Stimulated activated CD8-positive, alpha-beta memory T cell treated with anti-CD3 and anti-CD28 coated beads, Interleukin-15, amount 100 ng/mL, for 1 hour (primary cell): Measurements from ENCODE around the gene USP8.

ENCODE experiments used
- DNase-seq: peaks from one replicate; pipeline ENCODE4 v3.0.0-alpha.2; 2020; ENCODE audit warnings: low read depth

The USP8 gene

DNA sequence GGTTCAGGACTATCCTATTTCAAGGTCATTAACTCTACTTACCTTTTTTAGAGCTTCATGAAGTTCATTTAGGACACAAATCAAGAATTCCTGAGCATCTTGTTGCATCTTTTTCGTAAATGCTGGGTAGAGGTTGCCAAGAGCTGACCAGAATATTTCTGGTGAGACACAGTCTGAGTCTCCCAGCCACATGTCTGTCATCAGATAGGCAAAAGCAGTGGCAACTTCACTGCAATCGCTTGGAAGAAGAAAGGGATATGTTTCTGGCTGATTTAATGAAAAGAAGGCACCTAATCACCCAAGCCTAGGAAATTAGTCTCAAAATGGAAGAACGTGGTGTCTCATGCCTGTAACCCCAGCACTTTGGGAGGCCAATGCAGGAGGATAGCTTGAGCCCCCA is 119.4 kb downstream of the USP8 start:
- no peak for DNase-seq

DNA sequence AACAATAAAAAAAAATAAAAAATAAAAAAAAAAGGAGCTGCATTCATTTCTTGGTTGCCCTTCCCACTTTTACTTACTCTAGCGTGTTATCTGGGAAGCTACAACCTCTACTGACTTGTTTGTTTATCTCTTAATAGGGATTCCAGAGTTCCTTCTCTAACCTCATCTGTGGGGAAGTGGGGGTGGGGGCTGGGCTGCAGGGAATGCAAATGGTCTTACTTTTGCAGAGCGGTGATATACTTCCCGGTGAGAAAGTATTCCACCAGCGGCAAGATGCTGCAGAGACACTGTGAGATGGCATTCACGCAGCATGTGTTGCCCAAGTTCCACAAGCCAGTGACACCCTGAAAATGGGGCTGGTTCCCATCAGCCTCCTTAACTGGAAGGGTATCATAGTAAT is 120.2 kb downstream of the USP8 start:
- DNase-seq, result no peak

DNA sequence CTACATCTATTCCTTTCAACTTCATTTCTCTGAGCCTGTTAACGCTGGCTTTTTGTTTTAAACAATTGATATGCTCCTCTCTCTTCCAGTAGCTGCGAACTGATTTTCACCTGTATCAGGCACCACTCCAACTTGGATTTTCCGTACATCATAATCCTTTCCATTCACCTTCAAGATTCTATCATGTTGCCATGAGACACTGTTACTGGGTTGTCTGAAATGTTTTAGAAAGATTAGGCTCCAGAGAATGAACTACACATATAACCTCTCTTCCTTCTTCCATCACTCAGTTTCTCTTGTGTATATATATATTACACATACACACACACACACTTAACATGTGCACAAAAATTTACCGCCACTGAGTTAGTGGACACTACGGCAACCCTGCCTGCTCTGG is 122.4 kb downstream of the USP8 start, which contains the start of gene USP50:
USP50 (minus strand) TSS at position 101 of the 400 bp plus-strand sequence. CDS start 141 bp downstream, outside the sequence.
- DNase-seq, result no peak

DNA sequence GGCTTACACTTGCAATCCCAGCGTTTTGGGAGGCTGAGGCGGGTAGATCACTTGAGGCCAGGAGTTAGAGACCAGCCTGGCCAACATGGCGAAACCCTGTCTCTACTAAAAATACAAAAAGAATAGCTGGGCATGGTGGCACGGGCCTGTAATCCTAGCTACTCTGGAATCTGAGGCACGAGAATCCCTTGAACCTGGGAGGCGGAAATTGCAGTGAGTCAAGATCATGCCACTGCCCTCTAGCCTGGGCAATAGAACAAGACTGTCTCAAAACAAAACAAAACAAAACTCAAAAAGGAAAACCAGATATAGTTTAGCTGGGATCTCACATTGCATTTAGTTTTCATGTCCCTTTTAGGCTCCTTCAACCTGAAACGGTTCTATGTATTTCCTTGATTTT is 125.1 kb downstream of the USP8 start:
- DNase-seq, result no peak

DNA sequence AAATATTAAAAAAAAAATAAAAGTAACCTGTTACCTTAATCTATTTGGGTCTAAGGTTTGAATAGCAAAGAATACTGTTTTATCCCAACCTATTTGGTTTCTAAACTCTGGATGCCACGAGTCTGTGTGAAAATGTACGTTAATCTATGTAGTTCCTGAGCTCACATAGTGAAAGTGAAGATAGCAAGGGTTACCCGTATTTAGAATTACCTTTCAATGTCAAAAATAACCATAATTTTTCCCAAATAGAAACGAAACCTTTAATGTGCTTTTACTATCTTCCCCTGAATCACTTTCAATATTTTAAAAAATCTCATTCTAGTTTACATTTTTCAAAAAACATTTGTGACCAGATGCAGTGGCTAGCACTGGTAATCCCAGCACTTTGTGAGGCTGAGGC is 128.0 kb downstream of the USP8 start:
- DNase-seq, result no peak

DNA sequence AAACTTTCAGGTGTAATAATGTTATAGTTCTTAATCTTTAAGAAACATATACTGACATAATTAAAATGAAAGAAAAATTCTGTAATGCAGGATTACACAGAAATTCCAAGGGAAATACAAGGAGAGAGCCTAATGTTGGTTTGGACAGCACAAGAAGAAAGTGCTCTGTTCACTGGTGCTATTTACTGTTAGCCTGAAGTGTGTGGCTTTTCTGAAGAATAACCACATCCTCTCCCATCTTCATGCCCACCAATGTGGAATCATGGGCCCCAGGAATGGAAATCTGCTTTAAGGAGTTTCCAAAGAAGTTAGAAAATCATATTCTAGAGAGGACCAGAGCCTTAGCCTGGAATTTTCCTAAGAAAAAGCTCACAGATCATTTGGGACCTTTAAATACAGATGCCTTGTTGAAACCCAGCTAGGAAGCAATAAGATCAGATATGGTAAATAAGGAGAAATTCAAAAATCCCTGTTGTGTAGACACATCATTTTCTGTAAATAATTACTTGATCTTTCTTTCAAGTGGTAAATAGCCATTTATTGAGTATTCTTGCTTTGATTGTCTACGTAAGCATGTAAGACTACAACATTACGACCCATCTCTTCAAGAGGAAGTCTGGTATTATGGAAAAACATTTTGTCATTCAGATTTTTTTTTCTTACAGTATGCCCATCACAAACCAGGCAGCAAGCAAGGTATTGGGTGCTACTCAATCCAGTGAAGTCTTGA is 132.6 kb downstream of the USP8 start:
- DNase-seq, result no peak

DNA sequence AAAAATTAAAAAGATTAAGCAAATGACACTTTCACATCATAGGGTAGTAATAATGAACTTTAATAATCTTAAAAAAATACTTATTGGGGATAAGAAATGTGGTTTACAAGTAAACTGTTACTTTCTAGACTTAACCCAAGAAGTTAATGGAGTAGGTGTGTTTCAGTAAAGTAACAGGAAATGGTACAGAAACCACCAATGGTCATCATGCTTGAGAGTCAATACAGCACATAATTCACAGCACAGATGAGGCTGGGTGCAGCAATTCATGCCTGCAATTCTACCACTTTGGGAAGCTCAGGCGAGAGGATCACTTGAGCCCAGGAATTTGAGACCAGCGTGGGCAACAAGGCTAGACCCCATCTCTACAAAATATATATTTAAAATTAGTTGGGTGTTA is 133.8 kb downstream of the USP8 start:
- no peak for DNase-seq

DNA sequence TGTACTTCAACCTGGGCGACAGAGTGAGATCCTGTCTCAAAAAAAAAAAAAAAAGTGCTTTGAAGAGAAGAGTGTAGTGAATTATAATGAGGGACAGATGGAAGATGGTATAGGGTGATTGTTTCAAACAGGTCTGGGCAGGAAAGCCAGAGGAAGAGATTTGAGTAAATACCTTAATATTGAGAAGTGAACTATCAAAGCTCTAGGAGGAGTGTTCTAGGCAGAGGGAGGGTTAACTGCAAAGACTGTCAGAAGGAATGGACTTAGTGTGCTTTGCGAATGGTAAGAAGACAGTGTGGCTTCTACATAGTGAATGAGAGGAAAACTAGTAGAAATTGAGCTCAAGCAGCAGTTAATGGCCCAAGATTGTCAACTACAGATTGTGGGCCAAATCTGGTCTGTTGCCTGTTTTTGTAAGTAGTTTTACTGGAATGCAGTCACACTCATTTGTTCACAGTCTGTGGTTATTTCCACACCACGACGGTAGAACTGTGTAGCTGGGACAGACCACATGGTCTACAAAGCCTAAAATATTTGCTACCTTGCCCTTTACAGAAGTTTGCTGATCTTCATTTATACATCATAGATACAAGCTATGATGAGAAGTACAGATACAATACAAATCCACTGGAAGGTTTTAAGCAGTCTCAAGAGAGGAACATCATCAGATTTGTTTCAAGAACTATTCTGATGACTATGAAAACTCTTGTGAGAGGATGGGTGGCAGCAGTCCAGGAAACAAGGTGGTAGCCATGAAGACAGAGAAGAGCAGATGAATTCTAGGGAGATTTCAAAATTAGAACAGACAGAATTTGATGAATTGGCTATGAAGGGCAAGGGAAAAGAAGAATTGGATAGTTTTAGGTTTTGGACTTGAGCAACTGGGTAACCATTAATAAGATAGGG is 138.8 kb downstream of the USP8 start:
- no peak for DNase-seq

DNA sequence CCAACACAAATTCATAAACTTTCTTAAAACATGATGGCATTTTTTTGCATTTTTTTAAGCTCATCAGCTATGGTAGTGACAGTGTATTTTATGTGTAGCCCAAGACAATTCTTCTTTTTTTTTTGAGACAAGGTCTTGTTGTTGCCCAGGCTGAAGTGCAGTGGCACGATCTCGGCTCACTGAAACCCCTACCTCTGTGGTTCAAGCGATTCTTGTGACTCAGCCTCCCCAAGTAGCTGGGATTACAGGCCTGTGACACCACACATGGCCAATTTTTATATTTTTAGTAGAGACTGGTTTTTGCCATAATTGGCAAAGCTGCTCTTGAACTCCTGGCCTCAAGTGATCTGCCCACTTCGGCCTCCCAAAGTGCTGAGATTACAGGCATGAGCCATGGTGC is 139.6 kb downstream of the USP8 start:
- no peak for DNase-seq
